B cell (primary cell): ENCODE data around the gene HOXD12. TPM values are rescaled to one million over a fixed set of nuclear protein-coding genes. Genes with fewer than 3 reads are reported as not detected.
A peak's percentile ranks its signal among the peaks of the same experiment; 100 is the strongest.

Source experiments
- ATAC-seq: fragments of 200-7000 bp; cut with Tn5 transposase; one replicate; pipeline ENCODE4 v1.10.0; 2021; ENCODE audit warnings: low read depth, mild to moderate bottlenecking, moderate number of reproducible peaks, moderate library complexity
- CTCF ChIA-PET: fragments of 350-600 bp; sonication (Branson Sonifier 250); formaldehyde crosslinking; loops from one replicate; lab custom pipeline; 2021; ENCODE audit warnings: antibody characterized with exemption, inconsistent platforms; lab: Charles Lee
- POLR2A ChIA-PET: fragments of 350-600 bp; sonication (Branson Sonifier 250); formaldehyde crosslinking; loops from one replicate; lab custom pipeline; 2021; ENCODE audit warnings: antibody characterized with exemption; lab: Charles Lee
- DNase-seq: peaks from one replicate; pipeline ENCODE4 v3.0.0; 2013
- H2AFZ ChIP-seq: 2 replicates; pipeline ENCODE4 v1.6.1; 2012; ENCODE audit warnings: mild to moderate bottlenecking, low read depth, low read length; ENCODE audit not compliant: insufficient read depth, poor library complexity, severe bottlenecking
- H3K27ac ChIP-seq, 2 donors: 1 replicate in 1 of 2; 2 replicates in 1 of 2; pipeline ENCODE4 v1.5.1; 2012 to 2013; ENCODE audit warnings: low read length in 2 of 2, mild to moderate bottlenecking in 2 of 2, moderate library complexity in 1 of 2
- H3K27me3 ChIP-seq, 4 experiments: fragments of 200-600 bp in 1 of 4; sonication (generic) in 1 of 4; replicated peaks in 1 of 4; 1 replicate in 2 of 4; 2 replicates in 2 of 4; pipeline versions ENCODE4 v1.6.1 to v1.7.0; 2013 to 2016; ENCODE audit warnings: low read length in 3 of 4, mild to moderate bottlenecking in 2 of 4, mixed read lengths in 1 of 4, moderate library complexity in 1 of 4; ENCODE audit not compliant: insufficient read depth in 4 of 4, control insufficient read depth in 3 of 4; ENCODE audit errors: control extremely low read depth in 1 of 4
- H3K36me3 ChIP-seq, 2 experiments: replicated peaks in 1 of 2; 1 replicate in 1 of 2; 2 replicates in 1 of 2; pipeline versions ENCODE4 v1.6.1 to v1.7.1; 2013; ENCODE audit warnings: low read length in 1 of 2; ENCODE audit not compliant: insufficient read depth in 2 of 2, control insufficient read depth in 1 of 2; ENCODE audit errors: control extremely low read depth in 1 of 2, extremely low read depth in 1 of 2
- H3K4me1 ChIP-seq, 2 donors: fragments of 200-600 bp in 1 of 2; sonication (generic) in 1 of 2; 1 replicate in 1 of 2; 2 replicates in 1 of 2; pipeline versions ENCODE4 v1.5.1 to v1.6.1; 2013 to 2017; ENCODE audit warnings: low read length in 2 of 2; ENCODE audit not compliant: control insufficient read depth in 2 of 2, insufficient read depth in 2 of 2
- H3K4me2 ChIP-seq: replicated peaks from 2 replicates; pipeline ENCODE3; 2012; ENCODE audit warnings: mild to moderate bottlenecking, low read depth, low read length; ENCODE audit not compliant: poor library complexity, severe bottlenecking
- H3K4me3 ChIP-seq, 5 experiments: fragments of 200-600 bp in 1 of 5; sonication (generic) in 1 of 5; 1 replicate in 3 of 5; 2 replicates in 2 of 5; pipeline versions ENCODE4 v1.5.1 to v1.7.0; 2011 to 2016; ENCODE audit warnings: low read length in 4 of 5, mild to moderate bottlenecking in 4 of 5, low read depth in 2 of 5, control low read depth in 1 of 5, moderate library complexity in 1 of 5; ENCODE audit not compliant: insufficient read depth in 1 of 5; ENCODE audit errors: control extremely low read depth in 1 of 5, extremely low read depth in 1 of 5
- H3K79me2 ChIP-seq: fragments of 200-600 bp; sonication (generic); one replicate; pipeline ENCODE4 v1.6.0; 2016; ENCODE audit warnings: low read length; ENCODE audit not compliant: control insufficient read depth, insufficient read depth
- H3K9ac ChIP-seq: fragments of 200-600 bp; sonication (generic); 2 replicates; pipeline ENCODE4 v1.6.1; 2017; ENCODE audit warnings: mild to moderate bottlenecking, low read length, moderate library complexity
- H3K9me3 ChIP-seq, 3 donors: one replicate each; pipeline versions ENCODE4 v1.6.1 to v1.7.1; 2013; ENCODE audit warnings: low read length in 2 of 3; ENCODE audit not compliant: control insufficient read depth in 2 of 3, insufficient read depth in 1 of 3; ENCODE audit errors: control extremely low read depth in 1 of 3
- H4K20me1 ChIP-seq: 2 replicates; pipeline ENCODE4 v1.6.0; 2012; ENCODE audit warnings: mild to moderate bottlenecking, low read length; ENCODE audit not compliant: insufficient read depth, control insufficient read depth, poor library complexity, severe bottlenecking
- H3K27ac Mint-ChIP-seq: one replicate; pipeline ENCODE4 v1.8.0; 2021; ENCODE audit warnings: mixed read lengths
- H3K27me3 Mint-ChIP-seq: one replicate; pipeline ENCODE4 v1.8.0; 2021; ENCODE audit warnings: mixed read lengths
- H3K4me1 Mint-ChIP-seq: one replicate; pipeline ENCODE4 v1.8.0; 2021; ENCODE audit warnings: mixed read lengths
- H3K4me3 Mint-ChIP-seq: one replicate; pipeline ENCODE4 v1.8.0; 2021; ENCODE audit warnings: mixed read lengths
- H3K9me3 Mint-ChIP-seq: one replicate; pipeline ENCODE4 v1.8.0; 2022; ENCODE audit warnings: mixed read lengths; ENCODE audit not compliant: insufficient read depth
- EZH2 ChIP-seq: IDR thresholded peaks from 2 replicates; pipeline ENCODE4 v1.6.1; 2012; ENCODE audit warnings: borderline replicate concordance, low read depth, mild to moderate bottlenecking, moderate library complexity, low read length; ENCODE audit not compliant: insufficient read depth, poor library complexity, severe bottlenecking
- WGBS: methylation state at CpG from one replicate; pipeline ENCODE4 v1.1.5; 2013; ENCODE audit warnings: missing lambda C conversion rate; ENCODE audit not compliant: insufficient coverage; 5-methylcytosine and 5-hydroxymethylcytosine counted together
- intact Hi-C: fragments of 100-400 bp; cut with micrococcal nuclease; formaldehyde crosslinking; loops from one replicate; pipeline ENCODE4 v1.10.0; 2022
- polyA plus RNA-seq: library from polyadenylated mRNA; depleted of rRNA; stranded (reverse); fragments of >200 nt; gene quantifications from 2 replicates; pipeline ENCODE4 v1.2.3, GENCODE V29; 2012
- total RNA-seq, 2 donors: library from RNA; stranded (reverse); fragments of 120-200 nt in 1 of 2; gene quantifications; 1 replicate in 1 of 2; 2 replicates in 1 of 2; pipeline versions ENCODE4 v1.2.3 to v1.2.4, GENCODE V29; 2013 to 2022
- TF ChIP-seq, protein P1 (sequence below): fragments of 200-600 bp; IDR thresholded peaks from one replicate; pipeline ENCODE4 v1.8.0; 2022; ENCODE audit warnings: antibody characterized with exemption, mild to moderate bottlenecking

Gene HOXD12
- total and polyA plus RNA-seq, 2 donors (not counting 1 experiment from before 2014, with no cell fraction given), result not detected

DNA sequence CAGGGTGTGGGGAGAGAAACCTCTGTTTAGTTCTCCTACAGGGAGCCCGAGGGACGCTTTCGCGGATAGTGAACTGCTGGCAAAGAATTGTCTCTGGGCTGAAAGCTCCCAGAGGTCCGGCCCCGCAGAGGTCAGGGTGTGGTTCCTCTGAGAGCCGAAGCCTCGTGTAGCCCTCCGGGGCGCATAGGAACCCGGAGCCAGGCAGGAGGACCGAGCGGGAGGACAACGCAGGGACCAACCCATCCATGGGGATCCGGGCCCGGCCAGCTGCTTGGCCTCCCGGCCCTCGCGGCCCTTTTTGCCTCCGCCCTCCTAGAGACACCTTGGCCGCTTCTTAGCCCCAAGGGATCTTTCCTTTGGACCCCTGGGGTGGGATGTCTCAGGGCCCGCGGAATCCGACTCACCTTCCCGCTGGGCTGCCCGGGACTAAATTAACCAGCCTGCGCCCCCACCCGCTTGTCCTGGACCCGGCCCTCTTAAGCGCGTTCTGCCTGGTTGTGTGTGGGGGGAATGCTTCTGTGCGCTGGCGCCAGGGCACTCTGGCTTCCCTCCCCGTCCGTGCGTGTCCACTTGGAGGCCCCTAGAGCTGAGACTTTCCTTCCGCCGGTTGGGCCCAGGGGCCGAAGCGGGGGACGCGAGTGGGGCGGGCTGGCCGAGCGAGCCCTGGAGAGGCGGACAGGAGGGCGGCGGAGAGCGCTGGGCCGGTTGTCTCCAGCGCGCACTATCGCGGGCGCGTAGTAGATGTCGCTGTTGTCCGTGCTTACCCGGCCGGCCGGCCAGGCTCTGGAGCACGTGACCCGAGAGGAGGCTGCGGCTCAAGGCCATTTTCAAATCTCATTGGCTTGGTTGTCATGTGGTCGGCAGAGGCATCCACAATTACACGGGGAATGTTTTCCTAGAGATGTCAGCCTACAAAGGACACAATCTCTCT is 16.6 kb downstream of the HOXD12 start, which contains the start of gene HOXD10:
HOXD10 (plus strand) TSS at position 896 of the 931 bp plus-strand sequence. CDS start 56 bp downstream, outside the sequence.
- Histone ChIP-seq H3K27ac (no peak within 1 kb of the TSS), H3K9ac (no peak within 1 kb of the TSS), H4K20me1 (no peaks in the 10 kb centered on the region), H3K79me2 (no peaks in the 10 kb centered on the region), H3K4me2 (no peak within 1 kb of the TSS), H2AFZ (no peak within 1 kb of the TSS), H3K4me1 (peaks cover 0 to 9% of the 10 kb centered on the region in 2 donors), H3K36me3 (no peaks in the 10 kb centered on the region), H3K4me3 (no peak within 1 kb of the TSS), H3K27me3 (peaks cover 0 to 95% (median 75%) of the 10 kb centered on the region in 4 experiments), H3K9me3 (peaks cover 0 to 58% (median 2%) of the 10 kb centered on the region in 3 donors)
- no peak for ATAC-seq
- TF ChIP-seq EZH2, result no peak
- TF ChIP-seq, protein P1, sequence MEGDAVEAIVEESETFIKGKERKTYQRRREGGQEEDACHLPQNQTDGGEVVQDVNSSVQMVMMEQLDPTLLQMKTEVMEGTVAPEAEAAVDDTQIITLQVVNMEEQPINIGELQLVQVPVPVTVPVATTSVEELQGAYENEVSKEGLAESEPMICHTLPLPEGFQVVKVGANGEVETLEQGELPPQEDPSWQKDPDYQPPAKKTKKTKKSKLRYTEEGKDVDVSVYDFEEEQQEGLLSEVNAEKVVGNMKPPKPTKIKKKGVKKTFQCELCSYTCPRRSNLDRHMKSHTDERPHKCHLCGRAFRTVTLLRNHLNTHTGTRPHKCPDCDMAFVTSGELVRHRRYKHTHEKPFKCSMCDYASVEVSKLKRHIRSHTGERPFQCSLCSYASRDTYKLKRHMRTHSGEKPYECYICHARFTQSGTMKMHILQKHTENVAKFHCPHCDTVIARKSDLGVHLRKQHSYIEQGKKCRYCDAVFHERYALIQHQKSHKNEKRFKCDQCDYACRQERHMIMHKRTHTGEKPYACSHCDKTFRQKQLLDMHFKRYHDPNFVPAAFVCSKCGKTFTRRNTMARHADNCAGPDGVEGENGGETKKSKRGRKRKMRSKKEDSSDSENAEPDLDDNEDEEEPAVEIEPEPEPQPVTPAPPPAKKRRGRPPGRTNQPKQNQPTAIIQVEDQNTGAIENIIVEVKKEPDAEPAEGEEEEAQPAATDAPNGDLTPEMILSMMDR, result no peak
- Mint-ChIP-seq H3K27me3 (peaks cover 84% of the 10 kb centered on the region), H3K4me1 (peaks cover 7% of the 10 kb centered on the region), H3K4me3 (no peak within 1 kb of the TSS), H3K27ac (peak within 1 kb of the TSS; percentile 42), H3K9me3 (peaks cover 2% of the 10 kb centered on the region)
- CTCF ChIA-PET, result interaction anchor here (1.7 kb wide), 1 partner anchor 1032 kb away, joined by 3 read pairs; no protein-coding TSS in a partner anchor
- POLR2A ChIA-PET, result no interaction called here
- WGBS, result 13% methylated on average over 65 of the region's 66 CpGs
- intact Hi-C loops, result no loop called here
- DNase-seq, result no peak
